GM21360 (cell line): Measurements from ENCODE around the gene DNAJA3.
"Not testable (repeated sequence)": the region's sequence is repeated elsewhere in the genome, so short reads cannot be mapped to it uniquely, and the experiment has no call there.

ENCODE experiments used
- ATAC-seq: cut with Tn5 transposase; IDR thresholded peaks from one replicate; pipeline ENCODE4 v1.9.1; 2021; ENCODE audit warnings: mild to moderate bottlenecking, moderate library complexity; ENCODE audit not compliant: unreplicated experiment

Gene DNAJA3

GRCh38 chr16:4386951-4387565, 38.6 kb upstream of the DNAJA3 start:
- ATAC-seq: no peak

DNA sequence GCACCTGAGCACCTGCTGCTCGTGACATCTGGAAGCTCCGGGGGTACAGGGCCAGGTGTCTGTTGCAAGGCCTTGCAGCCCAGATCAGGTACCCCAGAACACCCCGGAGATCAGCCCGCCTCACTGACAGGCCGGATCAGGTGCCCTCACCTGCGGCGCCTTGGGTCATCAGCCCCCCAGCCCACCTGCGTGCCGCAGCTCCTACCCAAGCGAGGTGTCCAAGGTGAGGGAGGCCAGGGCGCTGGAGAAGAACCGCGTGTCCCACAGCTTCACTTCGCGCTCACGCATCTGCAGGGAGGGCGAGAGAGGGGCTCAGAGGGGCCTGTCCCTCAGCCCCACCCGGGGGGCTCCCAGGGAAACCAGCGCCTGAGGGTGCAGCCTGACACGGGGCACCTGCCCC, 37.9 kb upstream of the DNAJA3 start:
- no peak for ATAC-seq

DNA sequence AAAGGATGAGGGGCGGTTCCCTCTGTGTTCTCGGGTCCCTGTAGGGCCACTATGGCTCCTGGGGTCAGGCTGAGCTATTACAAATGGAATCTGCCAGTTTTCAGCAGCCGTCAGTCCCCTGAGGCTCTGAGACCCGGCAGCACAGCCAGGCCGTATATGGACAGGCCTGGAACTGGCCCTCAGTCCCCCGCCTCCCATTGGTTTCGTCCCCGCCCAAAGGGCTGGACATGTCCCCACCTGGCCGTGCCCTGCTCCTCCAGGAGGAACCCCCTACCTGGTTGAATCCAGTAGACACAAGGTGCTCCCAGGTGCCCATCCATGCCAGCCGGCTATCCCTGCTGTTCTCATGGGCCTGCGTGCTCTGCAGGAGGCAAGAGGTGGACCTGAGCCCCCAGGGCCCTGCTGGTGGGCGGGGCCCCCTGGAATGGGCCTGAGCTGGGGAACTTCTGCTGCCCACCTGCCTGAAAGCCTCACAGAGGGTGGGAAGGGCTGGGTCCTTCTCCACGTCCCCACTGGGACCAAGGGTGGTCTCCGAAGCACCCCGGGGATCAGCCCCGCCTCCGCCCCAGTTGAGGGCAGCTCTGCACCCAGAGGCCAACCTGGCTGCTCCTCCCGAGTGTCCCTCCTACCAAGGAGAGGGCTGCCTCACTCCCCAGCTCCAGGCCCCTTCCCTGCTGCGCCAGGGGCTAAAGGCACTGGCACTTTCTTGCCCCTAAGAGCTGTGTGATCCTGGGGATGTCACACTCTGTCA, 37.2 kb upstream of the DNAJA3 start:
- no peak for ATAC-seq

- ATAC-seq: no peak
Observed at GRCh38 chr16:4389051-4389955, 36.4 kb upstream of the DNAJA3 start.

GRCh38 chr16:4390266-4391260, 35.1 kb upstream of the DNAJA3 start:
- no peak for ATAC-seq

DNA sequence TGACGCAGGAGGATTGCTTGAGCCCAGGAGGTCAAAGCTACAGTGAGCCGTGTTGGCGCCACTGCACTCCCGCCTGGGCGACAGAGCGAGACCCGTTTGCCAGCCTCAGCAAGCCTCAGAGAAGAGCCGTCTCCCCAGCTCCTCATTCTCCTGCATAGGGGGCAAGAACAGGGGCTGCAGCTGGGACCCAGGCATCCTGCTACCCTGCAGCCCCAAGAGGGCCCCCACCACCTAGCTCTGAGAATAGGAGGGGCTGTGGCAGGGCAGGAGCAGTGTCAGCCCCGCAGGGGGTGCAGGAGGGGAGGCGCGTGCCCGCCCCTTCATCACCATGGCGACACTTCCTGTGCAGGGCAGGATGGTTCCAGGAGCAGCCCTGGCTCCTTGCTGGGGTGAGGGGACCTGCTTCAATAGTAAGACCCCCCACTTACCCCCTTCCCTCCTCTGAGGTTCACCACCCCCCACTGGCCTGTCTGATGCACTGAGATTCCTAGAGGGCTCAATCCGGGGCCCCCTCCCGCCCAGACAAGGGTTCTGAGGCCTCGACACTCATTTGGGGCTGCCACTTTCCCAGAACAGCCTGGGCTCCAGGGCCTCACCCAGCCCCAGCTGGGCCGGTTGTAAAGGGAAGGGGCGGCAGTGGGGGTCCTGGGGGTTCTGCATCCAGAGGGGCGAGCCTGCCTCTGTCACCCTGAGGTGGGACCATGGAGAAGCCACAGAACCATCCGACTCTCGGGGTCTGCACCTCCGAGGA, 33.9 kb upstream of the DNAJA3 start:
- ATAC-seq: no peak

DNA sequence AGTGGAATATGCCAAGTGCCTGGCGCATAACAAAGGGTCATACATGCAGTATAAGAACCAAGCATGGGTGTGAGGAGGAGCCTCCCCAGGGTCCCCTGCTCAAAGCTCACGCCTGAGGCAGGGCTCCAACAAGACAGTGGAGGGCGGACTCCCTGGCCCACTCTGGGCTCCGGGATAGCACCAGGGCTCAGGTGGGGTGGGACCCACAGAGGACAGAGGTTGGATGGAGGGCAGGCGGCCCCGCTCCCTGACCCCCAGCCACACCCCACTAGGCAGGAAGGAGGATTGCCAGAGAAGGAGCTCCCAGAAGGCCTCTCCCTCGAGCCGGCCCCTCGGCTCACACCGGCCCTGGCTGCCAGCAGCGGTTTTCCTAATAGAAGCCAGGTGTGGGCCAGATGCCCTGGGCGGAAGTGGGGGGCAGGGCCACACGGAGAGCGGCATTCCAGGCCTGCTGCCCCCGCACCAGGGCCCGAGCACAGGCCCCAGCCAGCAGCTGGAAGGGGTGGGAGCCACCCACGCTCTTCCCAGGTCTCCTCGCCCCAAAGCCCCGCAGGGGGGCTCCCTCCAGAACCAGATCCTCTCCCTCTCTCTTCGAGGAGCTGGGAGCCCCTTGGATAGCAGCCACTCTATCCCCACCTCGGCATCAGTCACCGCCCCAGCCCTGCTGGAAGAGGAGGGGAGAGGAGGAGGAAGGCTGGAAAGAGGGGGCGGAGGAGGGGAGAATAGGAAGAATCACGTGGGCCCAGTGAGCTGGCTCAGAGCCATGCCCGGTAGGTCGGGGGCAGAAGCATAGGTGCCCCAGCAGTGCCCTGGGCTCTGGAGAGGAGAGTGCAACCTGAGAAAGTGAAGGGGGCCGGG, 33.1 kb upstream of the DNAJA3 start:
- ATAC-seq: no peak

DNA sequence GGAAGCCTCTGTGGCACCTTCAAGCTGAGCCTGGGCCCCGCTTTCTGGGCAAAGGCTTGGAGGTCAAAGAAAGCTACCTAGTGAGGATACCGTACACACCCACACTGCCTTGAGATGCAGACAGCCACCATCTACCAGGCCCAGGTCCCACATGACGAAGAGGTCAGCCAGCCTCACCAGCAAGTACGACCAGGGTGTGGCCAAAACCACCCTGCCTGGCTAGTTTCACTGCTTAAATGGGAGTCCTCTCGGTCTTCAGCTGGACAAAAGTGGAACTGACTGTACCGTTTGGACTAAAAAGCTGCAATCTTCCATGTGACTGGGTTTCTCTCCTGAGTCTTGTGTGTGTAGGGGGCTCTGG, 32.4 kb upstream of the DNAJA3 start:
- no peak for ATAC-seq

DNA sequence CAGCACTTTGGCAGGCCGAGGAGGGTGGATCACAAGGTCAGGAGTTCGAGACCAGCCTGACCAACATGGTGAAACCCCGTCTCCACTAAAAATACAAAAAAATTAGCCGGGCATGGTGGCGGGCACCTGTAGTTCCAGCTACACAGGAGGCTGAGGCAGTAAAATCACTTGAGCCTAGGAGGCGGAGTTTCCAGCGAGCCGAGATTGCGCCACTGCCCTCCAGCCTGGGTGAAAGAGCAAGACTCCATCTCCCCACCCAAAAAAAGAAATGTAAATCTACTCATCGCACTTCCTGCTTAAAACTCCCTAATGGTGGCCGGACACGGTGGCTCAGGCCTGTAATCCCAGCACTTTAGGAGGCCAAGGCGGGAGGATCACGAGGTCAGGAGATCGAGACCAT, 31.8 kb upstream of the DNAJA3 start:
- not testable (repeated sequence) for ATAC-seq

DNA sequence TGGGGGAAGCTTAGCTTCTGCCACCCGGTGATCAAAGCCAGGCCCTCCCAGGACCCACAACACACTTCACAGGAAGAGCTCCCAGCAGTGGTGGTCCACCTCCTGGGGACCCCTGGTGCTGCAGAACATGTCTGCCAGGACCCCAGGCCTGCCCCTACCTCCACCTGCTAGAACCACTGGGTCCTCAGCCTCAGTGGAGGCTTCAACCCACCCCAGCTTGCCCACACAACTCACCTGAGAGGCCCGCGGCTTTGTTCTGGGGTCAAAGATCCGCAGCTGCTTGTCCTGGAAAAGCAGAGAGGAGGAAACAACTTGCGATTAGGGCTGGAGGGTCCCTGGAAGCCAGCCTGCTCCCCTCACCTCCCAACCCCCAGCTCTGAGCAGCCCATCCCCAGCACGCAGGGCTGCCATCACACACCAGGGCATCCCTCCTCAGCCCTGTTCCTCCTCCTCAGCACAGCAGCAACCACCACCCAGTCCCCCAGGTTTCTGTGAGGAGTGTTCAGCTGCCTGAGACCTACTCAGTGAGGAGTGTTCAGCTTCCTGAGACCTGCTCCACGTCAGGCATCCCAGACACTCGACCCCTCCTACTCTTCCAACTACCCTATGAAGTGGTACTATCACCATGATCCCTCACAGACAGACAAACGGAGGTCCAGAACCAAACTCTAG, 30.5 kb upstream of the DNAJA3 start:
- ATAC-seq: no peak

- ATAC-seq: no peak
Observed at GRCh38 chr16:4399001-4399730, 26.5 kb upstream of the DNAJA3 start.

DNA sequence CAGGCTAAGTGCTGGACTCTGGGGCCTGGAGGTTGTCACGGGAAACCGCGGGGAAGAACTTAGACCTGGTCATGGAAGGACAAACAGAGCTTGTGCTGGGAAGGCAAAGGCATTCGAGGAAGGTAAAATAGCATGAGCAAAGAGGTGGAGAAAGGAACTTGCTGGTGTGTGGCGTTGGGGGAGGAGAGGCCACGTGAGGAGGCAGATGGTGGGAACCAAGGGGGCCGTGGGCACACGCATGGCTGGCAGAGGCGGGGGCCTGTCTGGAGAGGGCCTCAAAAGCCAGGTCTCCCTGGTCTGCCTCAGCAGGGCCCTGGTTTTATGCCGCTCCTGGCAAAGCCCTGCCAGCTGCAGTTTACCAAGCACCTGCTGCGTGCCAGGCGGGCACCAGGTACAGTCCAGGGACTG, 24.6 kb upstream of the DNAJA3 start:
- no peak for ATAC-seq

GRCh38 chr16:4401510-4401909, 24.2 kb upstream of the DNAJA3 start:
- no peak for ATAC-seq

DNA sequence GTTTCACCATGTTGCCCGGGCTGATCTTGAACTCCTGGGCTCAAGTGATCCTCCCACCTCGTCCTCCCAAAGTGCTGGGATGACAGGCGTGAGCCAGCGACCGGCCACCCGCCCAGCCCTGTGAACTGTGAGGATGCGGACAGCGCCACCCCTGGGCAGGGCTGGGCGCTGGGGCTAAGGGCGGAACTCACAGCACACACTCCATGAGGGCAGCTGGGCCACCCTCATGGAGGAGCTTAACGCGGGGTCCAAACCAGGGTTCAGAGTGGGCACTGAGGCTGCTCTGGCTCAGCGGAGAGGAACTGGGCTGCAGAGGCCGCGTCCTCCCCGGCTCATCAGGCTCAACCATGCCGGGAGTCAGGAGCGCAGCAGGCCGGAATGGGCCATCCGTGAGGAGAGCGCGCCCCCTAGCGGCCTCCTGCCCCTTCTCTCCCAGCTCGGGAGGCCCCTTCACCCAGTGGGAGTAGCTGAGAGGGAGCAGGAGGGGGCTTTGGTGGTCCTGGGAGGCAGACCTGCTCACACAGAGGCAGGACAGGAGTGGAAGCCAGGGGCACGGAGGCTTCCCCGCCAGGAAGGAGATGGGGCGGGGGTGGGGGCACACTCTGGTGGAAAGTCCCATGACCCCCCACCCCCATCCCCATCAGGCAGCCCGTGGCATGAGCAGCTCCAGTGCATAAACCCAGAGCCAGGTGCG, 23.1 kb upstream of the DNAJA3 start:
- no peak for ATAC-seq

DNA sequence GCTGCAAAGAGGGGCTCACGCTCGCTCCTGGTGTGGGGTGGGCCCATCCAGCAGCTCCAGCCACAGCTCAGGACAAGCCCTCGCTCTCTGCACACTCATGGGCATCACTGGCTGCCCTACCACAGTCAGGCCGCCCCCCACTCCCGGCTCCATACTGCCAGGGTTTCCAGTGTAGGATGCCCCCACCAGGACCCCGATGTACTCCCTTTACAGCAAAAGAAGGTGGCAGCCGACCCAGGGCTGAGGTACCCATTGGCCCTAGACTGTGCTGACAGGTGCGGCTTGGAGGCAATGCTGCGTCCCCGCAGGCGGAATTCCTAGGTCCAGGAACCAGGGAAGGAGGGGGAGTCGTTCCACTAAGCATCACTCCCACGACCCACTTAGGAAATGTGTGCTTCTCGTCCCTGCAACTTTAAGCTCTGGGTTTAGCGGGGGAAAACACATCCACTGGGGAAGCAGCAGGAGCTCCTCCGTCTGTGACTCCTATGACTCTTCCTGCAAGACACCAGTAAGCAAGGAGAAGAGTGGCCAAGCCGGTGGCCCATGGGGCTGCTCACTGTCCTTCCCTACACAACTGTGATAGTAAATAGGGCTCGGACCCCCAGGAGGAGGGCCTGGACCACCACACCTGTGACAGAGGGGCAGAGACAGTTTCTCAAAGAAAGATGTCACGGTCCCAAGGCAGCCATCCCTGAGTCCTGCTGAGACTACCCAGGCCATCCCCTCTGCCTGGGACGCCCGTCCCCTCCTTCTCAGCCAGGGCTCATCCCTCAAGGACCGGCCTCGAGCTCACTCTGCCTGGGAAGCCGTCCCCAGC, 22.3 kb upstream of the DNAJA3 start:
- no peak for ATAC-seq

GRCh38 chr16:4404247-4404966, 21.3 kb upstream of the DNAJA3 start:
- ATAC-seq: no peak
